ENCODE results near the gene ARFGAP3.

Gene ARFGAP3

GRCh38 chr22:42883121-42883520 is 26.0 kb upstream of the ARFGAP3 start:
- no peak for DNase-seq

- DNase-seq = no peak
These were observed 25.0 kb upstream of the ARFGAP3 start for GRCh38 chr22:42881982-42882656.

GRCh38 chr22:42881298-42881697 is 24.2 kb upstream of the ARFGAP3 start:
- DNase-seq = no peak

DNA sequence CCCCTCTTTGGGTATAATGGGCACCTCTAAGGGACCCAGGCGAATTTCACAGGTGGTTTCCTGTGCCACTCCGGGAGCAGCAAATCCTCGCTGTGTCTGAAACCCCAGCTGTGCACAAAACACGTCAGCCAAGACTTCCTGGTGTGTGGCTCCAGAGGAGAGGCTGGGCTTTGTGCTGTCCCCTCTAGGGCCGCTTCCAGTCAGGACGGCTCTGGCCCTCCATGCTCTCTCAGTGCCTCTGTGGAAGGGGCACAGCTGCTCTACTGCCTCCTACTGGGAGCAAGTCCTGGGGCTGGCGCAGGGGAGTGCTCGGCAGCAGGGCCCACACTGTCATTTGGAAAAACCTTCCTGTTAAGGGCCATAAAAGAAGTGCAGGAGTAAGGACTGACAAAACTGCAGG is 23.7 kb upstream of the ARFGAP3 start:
- DNase-seq = no peak

DNA sequence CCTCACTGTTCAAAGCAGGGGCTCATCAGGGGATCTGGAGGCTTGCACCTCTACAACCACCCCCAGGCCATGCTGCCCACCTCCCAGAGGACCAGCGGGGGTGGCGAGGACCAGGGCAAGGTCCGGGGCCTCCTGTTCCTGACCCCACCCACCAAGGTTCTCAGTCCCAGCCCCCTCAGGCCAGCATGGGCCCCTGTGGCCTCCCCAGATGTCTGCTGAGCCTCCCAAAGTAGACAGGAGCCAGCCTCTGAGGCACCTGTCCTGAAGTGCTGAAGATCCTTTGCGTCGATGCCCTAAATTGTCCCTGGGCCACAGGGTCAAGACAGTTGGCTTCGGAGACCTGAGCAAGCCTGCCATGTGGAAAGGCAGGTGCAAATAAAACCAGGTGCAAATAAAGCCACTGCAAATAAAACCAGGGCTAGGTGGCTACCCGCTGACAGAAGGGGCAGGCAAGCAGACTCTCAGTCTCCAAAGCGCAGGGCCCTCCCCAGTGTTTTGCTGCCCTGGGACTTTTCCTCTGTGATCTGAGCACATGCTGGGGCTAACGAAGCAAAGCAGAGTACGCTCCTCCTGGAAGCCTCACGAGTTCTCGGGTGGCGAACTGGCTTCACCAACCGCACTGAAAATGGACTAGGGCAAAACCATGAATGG is 22.4 kb upstream of the ARFGAP3 start:
- no peak for DNase-seq

- no peak for DNase-seq
These were observed 21.7 kb upstream of the ARFGAP3 start for GRCh38 chr22:42878561-42879305.

- no peak for DNase-seq
These were observed 20.7 kb upstream of the ARFGAP3 start for GRCh38 chr22:42877597-42878340.

- no peak for DNase-seq
These were observed 20.1 kb upstream of the ARFGAP3 start for GRCh38 chr22:42877158-42877557.

DNA sequence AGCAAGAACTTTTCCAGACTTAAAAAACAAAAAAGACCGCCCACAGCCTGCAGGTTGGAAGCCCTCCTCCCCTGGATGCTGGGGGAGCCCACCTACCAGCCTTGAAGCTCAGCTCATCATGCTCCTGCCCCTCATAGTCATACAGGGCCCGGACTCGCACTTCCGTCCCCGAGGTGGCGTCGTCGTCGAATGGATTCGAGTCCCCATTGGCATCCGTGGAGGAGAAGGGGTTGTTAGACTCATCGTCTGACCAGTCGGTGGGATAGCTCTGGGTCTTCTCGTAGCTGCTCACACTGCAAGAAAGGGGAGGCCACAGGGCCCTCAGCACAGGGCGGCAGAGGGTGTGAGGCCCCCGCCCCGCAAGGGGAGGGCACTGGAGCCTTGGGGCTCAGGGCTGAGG is 19.0 kb upstream of the ARFGAP3 start:
- DNase-seq = no peak

GRCh38 chr22:42874010-42874409 is 16.9 kb upstream of the ARFGAP3 start:
- DNase-seq = no peak

DNA sequence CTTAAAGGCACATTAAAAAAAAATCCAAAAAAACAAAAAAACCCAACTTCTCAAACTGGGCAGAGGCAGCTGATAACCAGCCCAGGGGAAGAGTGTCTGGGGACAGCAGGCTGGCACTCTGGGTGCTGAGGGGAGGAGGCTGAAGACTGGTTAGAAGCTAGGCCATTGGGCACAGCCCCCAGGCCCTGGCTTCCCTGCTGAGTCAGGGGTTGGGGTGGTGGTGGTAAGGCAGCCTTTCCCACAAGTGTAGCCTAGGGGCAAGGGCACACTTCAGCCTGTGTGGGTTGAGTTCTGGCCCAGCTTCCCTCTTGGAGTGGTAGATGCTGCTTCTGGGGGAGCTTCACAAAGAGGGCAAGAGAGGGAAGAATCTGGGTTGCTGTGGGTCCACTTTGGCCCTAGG is 16.3 kb upstream of the ARFGAP3 start:
- DNase-seq = no peak

GRCh38 chr22:42872821-42873220 is 15.7 kb upstream of the ARFGAP3 start:
- DNase-seq = no peak

GRCh38 chr22:42871146-42872050 is 14.3 kb upstream of the ARFGAP3 start:
- no peak for DNase-seq

GRCh38 chr22:42869888-42870480 is 12.9 kb upstream of the ARFGAP3 start:
- no peak for DNase-seq

GRCh38 chr22:42869463-42869862 is 12.4 kb upstream of the ARFGAP3 start:
- no peak for DNase-seq

GRCh38 chr22:42868751-42869251 is 11.7 kb upstream of the ARFGAP3 start:
- DNase-seq = peak; percentile 43

GRCh38 chr22:42866100-42866499 is 9.0 kb upstream of the ARFGAP3 start:
- no peak for DNase-seq

GRCh38 chr22:42865536-42865935 is 8.5 kb upstream of the ARFGAP3 start:
- DNase-seq = no peak

DNA sequence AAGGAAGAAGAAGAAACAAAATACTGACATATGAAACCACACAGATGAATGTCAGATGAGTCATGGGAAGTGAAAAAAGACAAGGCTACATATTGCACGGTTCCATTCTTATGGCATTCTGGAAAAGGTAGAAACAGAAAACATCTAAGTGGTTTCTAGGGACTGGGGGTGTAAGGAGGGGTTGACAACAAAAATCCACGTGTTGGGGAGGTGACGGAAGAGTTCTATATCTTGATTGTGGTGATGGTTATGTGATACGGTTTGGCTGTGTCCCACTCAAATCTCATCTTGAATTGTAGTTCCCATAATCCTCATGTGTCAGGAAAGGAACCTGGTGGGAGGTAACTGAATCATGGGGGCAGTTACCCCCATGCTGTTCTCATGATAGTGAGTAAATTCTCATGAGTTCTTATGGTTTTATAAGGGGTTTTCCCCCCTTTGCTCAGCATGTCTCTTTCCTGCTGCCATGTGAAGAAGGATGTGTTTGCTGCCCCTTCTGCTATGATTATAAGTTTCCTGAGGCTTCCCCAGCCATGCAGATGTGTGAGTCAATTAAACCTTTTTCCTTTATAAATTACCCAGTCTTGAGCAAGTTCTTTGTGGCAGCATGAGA is 6.4 kb upstream of the ARFGAP3 start:
- DNase-seq = no peak

DNA sequence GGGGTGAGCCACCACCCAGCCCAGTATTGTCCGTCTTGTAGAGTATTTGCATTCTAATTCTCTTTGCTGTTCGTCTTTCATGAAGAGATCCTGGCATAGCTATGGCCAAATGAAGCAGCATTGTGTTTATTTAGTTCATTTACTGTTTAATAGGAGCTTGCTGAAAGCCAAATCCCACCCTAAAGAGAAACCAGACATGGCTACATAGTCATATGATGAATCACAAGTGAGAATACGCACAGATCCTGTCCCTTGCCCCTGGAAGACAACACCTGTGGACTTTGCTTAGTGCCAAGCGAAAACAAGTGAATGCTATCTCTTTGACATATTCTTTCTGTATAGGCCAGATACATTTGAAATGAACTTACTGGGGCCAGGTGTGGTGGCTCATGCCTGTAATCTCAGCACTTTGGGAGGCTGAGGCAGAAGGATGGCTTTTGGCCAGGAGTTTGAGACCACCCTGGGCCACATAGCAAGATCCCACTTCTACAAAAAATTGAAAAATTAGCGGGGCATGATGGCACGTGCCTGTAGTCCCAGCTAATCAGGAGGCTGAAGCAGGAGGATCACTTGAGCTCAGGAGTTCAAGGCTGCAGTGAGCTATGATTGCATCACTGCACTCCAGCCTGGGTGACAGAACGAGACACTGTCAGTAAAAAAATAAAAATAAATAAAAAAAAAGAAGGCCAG is 5.1 kb upstream of the ARFGAP3 start:
- no peak for DNase-seq

- no peak for DNase-seq
These were observed 3.9 kb upstream of the ARFGAP3 start for GRCh38 chr22:42860968-42861367.
